Endothelial cell of umbilical vein (primary cell): ENCODE data around the gene CCDC121. TPM values are rescaled to one million over a fixed set of nuclear protein-coding genes. Genes with fewer than 3 reads are reported as not detected.

ENCODE experiments used
- BruUV-seq: library from RNA; stranded (reverse); fragments of 400-500 nt; replicated peaks from 2 replicates; lab custom pipeline; 2021; lab: Mats Ljungman, UMichigan
- CTCF ChIA-PET: fragments of 300-600, 350-600 bp; sonication (Branson Sonifier 250); formaldehyde crosslinking; loops from one replicate; lab custom pipeline; 2021; ENCODE audit warnings: antibody characterized with exemption, inconsistent platforms; lab: Charles Lee
- POLR2A ChIA-PET: fragments of 300-600, 350-600 bp; sonication (Branson Sonifier 250); formaldehyde crosslinking; loops from one replicate; lab custom pipeline; 2021; ENCODE audit warnings: antibody characterized with exemption, inconsistent platforms; lab: Charles Lee
- DNase-seq: peaks from one replicate; pipeline ENCODE4 v3.0.0-alpha.2; 2011; ENCODE audit warnings: low read depth, low spot score
- FAIRE-seq: peaks from 2 replicates; lab custom pipeline; 2011; peaks lifted over from hg19 to GRCh38; lab: Jason Lieb, UNC
- H2AFZ ChIP-seq: 2 replicates; pipeline ENCODE4 v1.6.0; 2012; ENCODE audit warnings: low read depth, low read length, control low read depth, inconsistent platforms
- H3K27ac ChIP-seq: 2 replicates; pipeline ENCODE4 v1.5.1; 2011; ENCODE audit warnings: low read depth, mild to moderate bottlenecking, control low read depth, low read length, moderate library complexity; ENCODE audit not compliant: insufficient read depth
- H3K27me3 ChIP-seq, 2 experiments: 2 replicates each; pipeline versions ENCODE4 v1.6.0 to v1.6.1; 2011; ENCODE audit warnings: low read length in 2 of 2, mixed read lengths in 1 of 2; ENCODE audit not compliant: control insufficient read depth in 2 of 2, insufficient read depth in 2 of 2
- H3K36me3 ChIP-seq, 2 experiments: 2 replicates in 1 of 2; 3 replicates in 1 of 2; pipeline ENCODE4 v1.5.1; 2011; ENCODE audit warnings: low read length in 2 of 2, mild to moderate bottlenecking in 1 of 2, moderate library complexity in 1 of 2; ENCODE audit not compliant: control insufficient read depth in 2 of 2, insufficient read depth in 2 of 2; ENCODE audit errors: extremely low read depth in 1 of 2
- H3K4me1 ChIP-seq: 3 replicates; pipeline ENCODE4 v1.5.1; 2011; ENCODE audit warnings: mild to moderate bottlenecking, low read length; ENCODE audit not compliant: control insufficient read depth, insufficient read depth; ENCODE audit errors: extremely low read depth
- H3K4me2 ChIP-seq: 2 replicates; pipeline ENCODE4 v1.6.1; 2011; ENCODE audit warnings: low read length, control low read depth, mixed read lengths; ENCODE audit not compliant: insufficient read depth
- H3K4me3 ChIP-seq, 3 experiments: fragments of 200-600 bp in 1 of 3; sonication (generic), shearing (Covaris generic) in 1 of 3; replicated peaks in 1 of 3; 2 replicates each; pipeline ENCODE4 v1.5.1; 2011 to 2016; ENCODE audit warnings: control low read depth in 3 of 3, low read length in 3 of 3, mild to moderate bottlenecking in 2 of 3, inconsistent platforms in 1 of 3, low read depth in 1 of 3, moderate library complexity in 1 of 3; ENCODE audit not compliant: insufficient read depth in 1 of 3
- H3K79me2 ChIP-seq: 2 replicates; pipeline ENCODE4 v1.6.0; 2012; ENCODE audit warnings: low read length, inconsistent platforms; ENCODE audit not compliant: control insufficient read depth, insufficient read depth
- H3K9ac ChIP-seq: replicated peaks from 2 replicates; pipeline ENCODE3; 2011; ENCODE audit warnings: low read length, control low read depth; ENCODE audit not compliant: insufficient read depth; ENCODE audit errors: extremely low read depth
- H3K9me1 ChIP-seq: replicated peaks from 3 replicates; pipeline ENCODE4 v1.6.0; 2011; ENCODE audit warnings: mild to moderate bottlenecking, low read length; ENCODE audit not compliant: control insufficient read depth, insufficient read depth; ENCODE audit errors: extremely low read depth
- H3K9me3 ChIP-seq: replicated peaks from 2 replicates; pipeline ENCODE4 v1.5.1; 2012; ENCODE audit warnings: low read length, inconsistent platforms; ENCODE audit not compliant: control insufficient read depth, insufficient read depth
- H4K20me1 ChIP-seq: replicated peaks from 2 replicates; pipeline ENCODE3; 2011; ENCODE audit warnings: mild to moderate bottlenecking, low read length; ENCODE audit not compliant: control insufficient read depth, insufficient read depth; ENCODE audit errors: extremely low read depth
- EZH2 ChIP-seq: IDR thresholded peaks from 2 replicates; pipeline ENCODE4 v1.6.1; 2012; ENCODE audit warnings: borderline replicate concordance, low read depth, mild to moderate bottlenecking, moderate library complexity, low read length, inconsistent platforms; ENCODE audit not compliant: severe bottlenecking
- GATA2 ChIP-seq: IDR thresholded peaks from 2 replicates; pipeline ENCODE4 v1.7.0; 2011; ENCODE audit warnings: low read depth, mild to moderate bottlenecking, moderate library complexity, mixed read lengths, low read length; ENCODE audit not compliant: insufficient read length, insufficient read depth
- JUN ChIP-seq: IDR thresholded peaks from 2 replicates; pipeline ENCODE4 v1.6.1; 2011; ENCODE audit warnings: borderline replicate concordance, low read depth; ENCODE audit not compliant: insufficient read length, insufficient read depth
- MAX ChIP-seq: IDR thresholded peaks from 2 replicates; pipeline ENCODE4 v1.6.1; 2011; ENCODE audit not compliant: insufficient read depth, insufficient read length
- MYC ChIP-seq: IDR thresholded peaks from one replicate; pipeline ENCODE4 v1.6.1; 2011; ENCODE audit warnings: mild to moderate bottlenecking, low read depth, low read length
- POLR2A ChIP-seq: IDR thresholded peaks from 2 replicates; pipeline ENCODE4 v1.6.1; 2012; ENCODE audit warnings: low read depth, mild to moderate bottlenecking, control low read depth, low read length
- POLR2AphosphoS5 ChIP-seq: IDR thresholded peaks from 2 replicates; pipeline ENCODE4 v1.6.1; 2012; ENCODE audit warnings: low read depth, mild to moderate bottlenecking, control low read depth, low read length, moderate library complexity; ENCODE audit not compliant: insufficient read depth
- dilution Hi-C: fragments of 300-500 bp; cut with MboI; formaldehyde crosslinking; loops from one replicate; pipeline ENCODE4 v1.15.0; 2019; ENCODE audit warnings: low sequenced_read_pairs; ENCODE audit not compliant: extremely low pct_ligation_motif_present
- intact Hi-C: fragments of 100-400 bp; cut with micrococcal nuclease; formaldehyde crosslinking; loops from one replicate; pipeline ENCODE4 v1.10.0; 2022
- polyA plus RNA-seq, 4 experiments: library from polyadenylated mRNA; depleted of rRNA in 3 of 4; stranded (reverse) in 3 of 4; unstranded in 1 of 4; fragments of >200 nt; gene quantifications; 2 replicates each; pipeline versions ENCODE4 v1.2.1 to v1.2.3, GENCODE V29; 2011 to 2012; ENCODE audit warnings: missing spikeins in 1 of 4
- total RNA-seq: library from RNA; stranded (reverse); gene quantifications from 2 replicates; pipeline ENCODE4 v1.2.3, GENCODE V29; 2021

CCDC121 gene
- total and polyA plus RNA-seq, 2 donors (not counting 3 experiments of a cell fraction or from before 2014, with no cell fraction given), result 0.92 to 3.3 TPM

GRCh38 chr2:27664622-27665363 is 36.0 kb upstream of the CCDC121 start:
- TF ChIP-seq POLR2AphosphoS5, result no peak
- TF ChIP-seq POLR2A, result no peak
- no peak for TF ChIP-seq GATA2
- TF ChIP-seq MYC, result no peak
- TF ChIP-seq EZH2, result no peak
- no peak for TF ChIP-seq MAX
- no peak for TF ChIP-seq JUN
- CTCF ChIA-PET, result interaction anchor here (1.3 to 7.3 kb wide), 3 partner anchors 13 to 256 kb away, joined by 3 to 74 read pairs (median 3); no protein-coding TSS in a partner anchor
- Histone ChIP-seq H3K27ac (no peak overlapping the region), H4K20me1 (no peaks in the 10 kb centered on the region), H3K36me3 (peaks cover 6 to 11% of the 10 kb centered on the region in 2 experiments), H3K27me3 (no peaks in the 10 kb centered on the region), H3K79me2 (peaks cover 27% of the 10 kb centered on the region), H3K9me1 (no peaks in the 10 kb centered on the region), H3K4me3 (peak overlapping the region; percentile 71 to 98 (median 84)), H3K9ac (peak overlapping the region; percentile 94), H3K4me2 (peak overlapping the region; percentile 84), H3K9me3 (no peaks in the 10 kb centered on the region), H3K4me1 (peaks cover 37% of the 10 kb centered on the region), H2AFZ (peak overlapping the region; percentile 78)
- POLR2A ChIA-PET, result no interaction called here
- DNase-seq (no peak), FAIRE-seq (peak; percentile 40)
- intact Hi-C loops (no loop called here), dilution Hi-C loops (no loop called here)
- BruUV-seq, result no TSS peak
